H1 (cell line): ENCODE data around the gene FRMD4A. TPM values are rescaled to one million over a fixed set of nuclear protein-coding genes. Genes with fewer than 3 reads are reported as not detected.

ENCODE experiments used
- FOSL1 ChIP-seq: IDR thresholded peaks from 2 replicates; pipeline ENCODE4 v1.6.1; 2011; ENCODE audit warnings: mild to moderate bottlenecking, low read depth, low read length, moderate library complexity; ENCODE audit not compliant: insufficient read depth
- HDAC2 ChIP-seq, 2 experiments: fragments of 300-600 bp in 1 of 2; sonication (generic) in 1 of 2; IDR thresholded peaks; 2 replicates each; pipeline ENCODE4 v1.6.1; 2011 to 2012; ENCODE audit warnings: low read depth in 2 of 2, low read length in 2 of 2, mild to moderate bottlenecking in 2 of 2, moderate library complexity in 2 of 2, borderline replicate concordance in 1 of 2, inconsistent platforms in 1 of 2
- JUN ChIP-seq: IDR thresholded peaks from 2 replicates; pipeline ENCODE4 v1.6.1; 2011; ENCODE audit warnings: low read depth, mild to moderate bottlenecking, improper control_type of control experiment, low read length
- SP4 ChIP-seq: IDR thresholded peaks from 2 replicates; pipeline ENCODE4 v1.6.1; 2012; ENCODE audit warnings: low read length, inconsistent platforms
- SRF ChIP-seq: IDR thresholded peaks from 2 replicates; pipeline ENCODE4 v1.6.1; 2011; ENCODE audit warnings: mild to moderate bottlenecking, low read depth, low read length, moderate library complexity
- TBP ChIP-seq: IDR thresholded peaks from 2 replicates; pipeline ENCODE4 v1.6.1; 2011; ENCODE audit warnings: low read depth, low read length, improper control_type of control experiment
- TEAD4 ChIP-seq: IDR thresholded peaks from 2 replicates; pipeline ENCODE4 v1.6.1; 2012; ENCODE audit warnings: low read depth, low read length, inconsistent platforms, mixed read lengths
- polyA plus RNA-seq, 7 experiments: library from polyadenylated mRNA; depleted of rRNA in 3 of 7; stranded (reverse) in 5 of 7; unstranded in 2 of 7; fragments of >200 nt in 5 of 7; fragments of 200-250 nt in 2 of 7; gene quantifications; 1 replicate in 5 of 7; 2 replicates in 1 of 7; 4 replicates in 1 of 7; pipeline versions ENCODE4 v1.2.1 to v1.2.3, GENCODE V29; 2011 to 2013; ENCODE audit warnings: missing spikeins in 2 of 7, mixed read lengths in 2 of 7
- small RNA-seq: library from polyadenylated mRNA; stranded (forward); fragments of <200 nt; extraction: miRNeasy Mini kit (QIAGEN cat#:217004); gene quantifications from one replicate; pipeline ENCODE3, GENCODE V24; 2013; ENCODE audit not compliant: insufficient read depth
- total RNA-seq: library from RNA; stranded (reverse); fragmentation: NEBNext Ultra II Directional; extraction: Animal tissue kit (Norgen Biotek cat#: 25700); gene quantifications from 2 replicates; pipeline ENCODE4 v1.2.1, GENCODE V29; 2021

Gene FRMD4A
- total and polyA plus RNA-seq, 2 of the 8 experiments (the other 6 are each of a cell fraction or from before 2014, with no cell fraction given), result 38.6 to 39.6 TPM

DNA sequence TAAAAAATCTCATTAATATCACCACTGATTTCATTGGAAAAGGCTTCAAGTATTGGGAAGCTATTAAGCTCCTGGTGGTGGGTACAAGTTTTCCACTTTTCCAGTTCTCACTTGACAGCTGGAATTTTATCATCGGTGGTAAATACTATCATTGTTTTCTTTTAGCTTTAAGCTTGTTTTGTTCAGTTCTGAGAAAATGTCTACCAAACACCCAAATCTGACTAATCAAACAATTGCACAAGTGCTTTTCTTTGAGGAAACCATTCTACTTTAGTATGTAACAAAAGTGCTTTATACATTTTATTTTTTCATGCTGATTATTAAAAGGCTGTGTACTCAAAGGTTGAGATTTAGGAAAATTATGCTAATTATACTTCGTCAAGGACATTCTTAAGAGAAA lies 736.1 kb downstream of the FRMD4A start (continued):
- TF ChIP-seq FOSL1 (no peak), JUN (no peak), TEAD4 (no peak), SRF (no peak), TBP (no peak), SP4 (no peak), HDAC2 (IDR thresholded peaks at IDR 0.05; ENCODE audit: borderline replicate concordance in 1 of 2, low read depth in 2 of 2, low read length in 2 of 2) (no peak)
- TF ChIP-seq, all 59 proteins: peak for 0

Small RNA genes within 50 kb of the gene (small RNA-seq; reads per million reads assigned to genes)
- gene RNA5SP301, result 0.51 reads per million
